GM18511 (cell line): ENCODE data around the gene CNGA2.

Experiments used
- ATAC-seq: cut with Tn5 transposase; IDR thresholded peaks from one replicate; pipeline ENCODE4 v1.9.1; 2021; ENCODE audit warnings: mild to moderate bottlenecking, moderate library complexity; ENCODE audit not compliant: unreplicated experiment

CNGA2 gene

GRCh38 chrX:151711787-151712186, 22.8 kb upstream of the CNGA2 start:
- ATAC-seq: no peak

DNA sequence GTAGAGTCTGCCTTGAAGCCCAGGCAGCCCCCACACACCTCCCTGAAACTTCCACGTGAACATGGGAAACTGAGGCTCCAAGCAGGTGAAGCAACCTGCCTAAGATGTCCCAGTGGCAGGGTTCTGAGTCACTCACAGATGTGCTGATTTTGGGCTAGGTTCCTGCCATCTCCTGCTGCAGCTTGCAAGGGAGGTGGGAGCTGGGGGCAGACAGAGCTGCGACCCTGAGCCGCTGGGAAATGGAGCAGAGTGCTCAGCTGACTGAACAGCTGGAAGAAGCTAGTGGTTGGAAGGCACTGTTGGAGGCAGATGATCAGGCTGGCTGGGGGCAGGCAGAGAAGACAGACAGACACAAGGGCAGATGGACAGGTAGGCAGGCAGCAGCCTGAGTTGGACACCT, 22.3 kb upstream of the CNGA2 start:
- no peak for ATAC-seq

DNA sequence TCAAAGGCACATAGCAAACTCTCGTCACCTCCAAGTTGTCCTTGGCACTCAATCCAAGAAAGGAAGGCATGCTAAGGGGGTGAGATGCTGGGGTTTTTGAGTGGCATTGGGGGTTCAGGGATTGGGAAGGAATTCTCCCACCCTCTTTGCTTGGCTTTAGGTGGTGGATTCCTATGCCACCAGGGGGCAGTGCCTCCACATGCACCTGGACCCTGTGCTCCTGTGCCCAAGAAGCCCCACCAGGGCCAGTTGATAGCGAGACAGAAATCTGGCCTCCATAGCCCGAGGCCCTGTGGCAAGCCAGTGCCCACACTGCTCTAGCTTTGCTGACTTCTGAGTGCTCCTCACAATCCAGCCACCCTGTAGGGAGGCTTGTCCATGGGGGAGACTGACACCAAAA, 20.7 kb upstream of the CNGA2 start:
- peak; percentile 68 for ATAC-seq

DNA sequence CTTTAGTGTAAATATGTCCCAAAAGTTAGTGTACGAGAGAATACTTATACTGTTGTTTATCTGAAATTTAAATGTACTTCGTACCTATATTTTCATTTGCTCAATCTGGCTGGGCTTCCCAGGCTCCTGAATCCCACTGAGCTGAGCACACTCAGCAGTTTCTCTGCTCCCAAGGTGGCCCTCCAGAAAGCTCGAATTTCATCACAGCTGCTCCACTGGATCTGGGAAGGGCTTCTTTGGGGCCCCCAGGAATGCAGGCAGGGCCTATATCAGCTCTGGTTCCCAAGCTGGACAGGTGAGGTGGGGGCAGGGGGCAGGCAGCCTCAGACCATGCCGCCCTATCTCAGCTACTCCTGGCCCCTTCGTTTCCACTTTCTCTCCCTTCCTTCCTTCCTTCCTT, 20.2 kb upstream of the CNGA2 start:
- ATAC-seq: no peak

DNA sequence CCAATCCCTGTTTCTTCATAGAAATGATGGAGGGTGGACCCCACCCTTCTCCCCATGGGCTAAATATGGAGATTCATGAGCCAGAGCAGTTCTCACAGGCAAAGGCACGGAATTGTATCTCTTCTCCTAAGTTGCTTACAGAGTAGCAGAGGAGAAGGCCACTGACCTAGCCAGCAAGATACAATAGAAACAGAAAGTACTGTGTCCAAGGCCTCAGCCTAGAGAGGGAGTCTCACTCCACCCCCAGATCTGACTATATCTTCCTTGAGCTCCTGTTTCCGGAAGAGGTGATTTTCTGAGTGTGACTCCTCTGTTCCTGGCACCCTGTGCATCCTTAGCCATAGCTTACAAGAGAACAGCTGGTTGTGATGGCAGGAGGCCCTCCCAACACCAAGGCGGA, 18.8 kb upstream of the CNGA2 start, which contains the start of gene FATE1:
TSS of gene FATE1 (plus strand) at position 284 of the 400 bp plus-strand sequence. CDS start at position 369, 85 bp downstream.
- no peak for ATAC-seq

- no peak for ATAC-seq
Observed at GRCh38 chrX:151722241-151722846, 12.2 kb upstream of the CNGA2 start.

GRCh38 chrX:151723156-151723760, 11.3 kb upstream of the CNGA2 start:
- no peak for ATAC-seq

- no peak for ATAC-seq
Observed at GRCh38 chrX:151724563-151725337, 9.8 kb upstream of the CNGA2 start.

GRCh38 chrX:151725338-151725614, 9.3 kb upstream of the CNGA2 start:
- ATAC-seq: no peak

DNA sequence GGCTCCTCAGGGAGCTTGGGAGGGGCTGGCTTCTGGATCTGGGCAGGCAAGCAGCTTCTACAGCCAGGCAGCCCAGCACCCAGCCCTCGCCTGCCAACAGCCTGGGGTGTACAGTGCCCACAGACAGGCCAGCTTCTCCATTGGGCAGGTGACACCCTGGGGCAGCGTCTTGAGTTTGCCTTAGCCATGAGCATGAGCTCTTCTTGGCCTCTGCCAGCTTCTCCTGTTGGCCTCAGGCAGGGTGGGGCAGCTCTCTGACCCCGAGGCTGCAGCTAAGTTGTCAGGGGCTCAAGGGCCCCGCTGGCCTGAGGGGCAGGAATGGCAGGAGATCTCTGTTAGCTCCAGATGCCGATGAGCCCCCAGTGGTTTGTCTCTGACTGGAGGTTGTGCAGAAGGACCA, 7.8 kb upstream of the CNGA2 start:
- no peak for ATAC-seq

DNA sequence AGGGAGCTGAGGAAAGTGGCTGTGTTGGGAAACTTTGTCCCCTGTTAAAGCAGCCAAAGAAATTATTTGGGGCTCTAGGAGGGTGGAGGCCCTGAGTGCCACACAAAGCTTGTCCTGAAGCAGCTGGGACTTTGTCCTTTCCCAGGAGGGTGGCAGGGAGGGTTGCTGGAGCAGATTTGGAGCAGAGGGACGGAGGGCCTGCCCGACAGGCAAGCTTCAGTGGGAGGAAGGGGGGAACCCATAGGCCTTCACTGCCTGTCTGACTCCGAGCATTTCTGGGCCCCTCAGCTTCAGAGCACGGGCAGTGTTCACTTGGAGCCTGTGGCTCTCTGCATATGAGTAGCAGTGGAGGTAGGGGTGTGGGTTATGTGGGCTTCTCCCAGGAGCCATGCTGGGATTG, 7.2 kb upstream of the CNGA2 start:
- no peak for ATAC-seq

DNA sequence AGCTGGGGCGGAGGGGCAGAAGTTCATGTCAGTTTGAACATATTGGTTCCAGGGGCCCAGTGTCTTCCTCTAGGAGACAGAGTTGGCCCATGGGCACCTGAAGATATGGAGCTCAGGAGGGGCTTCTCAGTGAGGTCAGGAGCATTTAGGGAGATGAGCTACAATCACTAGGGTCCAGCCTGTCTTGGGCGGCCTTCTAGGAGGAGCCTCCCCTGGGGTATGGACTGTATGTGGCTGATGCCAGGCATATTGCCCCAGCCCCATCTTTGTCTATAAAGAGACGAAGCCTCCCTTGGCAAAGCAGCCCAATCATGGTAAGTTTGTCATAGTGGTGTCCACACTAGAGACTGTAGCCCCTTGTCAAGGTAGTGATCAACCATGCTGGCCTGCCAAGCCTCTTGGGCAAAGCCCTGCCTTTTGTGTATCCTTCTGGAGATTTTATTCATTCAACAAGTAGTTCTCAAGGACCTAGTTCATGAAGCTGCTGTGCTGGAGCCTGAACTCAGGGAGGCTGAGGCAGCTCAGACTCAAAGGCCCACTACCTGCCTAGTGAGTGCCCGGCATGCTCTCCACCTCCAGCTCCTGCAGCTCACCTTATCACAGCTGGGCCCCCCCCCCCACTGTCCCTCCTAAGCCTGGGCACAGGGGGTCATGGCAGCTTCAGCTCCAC, 5.4 kb upstream of the CNGA2 start:
- no peak for ATAC-seq

DNA sequence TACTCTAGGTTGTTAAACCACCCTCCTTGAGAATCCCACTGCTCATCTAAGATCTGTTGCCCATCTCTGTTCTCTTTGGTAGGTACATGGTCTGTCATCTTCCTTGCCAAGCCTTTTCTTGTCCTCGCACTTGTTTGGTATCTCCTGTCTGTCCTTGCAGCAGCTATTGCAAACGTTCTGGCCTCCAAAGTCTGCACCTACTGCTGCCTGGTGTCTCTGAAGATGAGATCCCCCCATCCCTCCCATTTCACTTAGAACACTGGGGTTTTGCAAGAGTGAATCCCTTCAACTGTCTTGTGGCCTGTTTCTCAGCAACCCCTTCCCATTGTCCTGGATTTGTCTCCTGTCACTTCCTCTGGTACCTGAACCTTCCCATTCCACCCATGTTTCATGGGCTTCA, 673 bp downstream of the CNGA2 start:
- no peak for ATAC-seq

GRCh38 chrX:151736685-151737084, 2.1 kb downstream of the CNGA2 start:
- no peak for ATAC-seq

GRCh38 chrX:151737494-151737893, 2.9 kb downstream of the CNGA2 start:
- no peak for ATAC-seq

- no peak for ATAC-seq
Observed at GRCh38 chrX:151738751-151739150, 4.2 kb downstream of the CNGA2 start.

DNA sequence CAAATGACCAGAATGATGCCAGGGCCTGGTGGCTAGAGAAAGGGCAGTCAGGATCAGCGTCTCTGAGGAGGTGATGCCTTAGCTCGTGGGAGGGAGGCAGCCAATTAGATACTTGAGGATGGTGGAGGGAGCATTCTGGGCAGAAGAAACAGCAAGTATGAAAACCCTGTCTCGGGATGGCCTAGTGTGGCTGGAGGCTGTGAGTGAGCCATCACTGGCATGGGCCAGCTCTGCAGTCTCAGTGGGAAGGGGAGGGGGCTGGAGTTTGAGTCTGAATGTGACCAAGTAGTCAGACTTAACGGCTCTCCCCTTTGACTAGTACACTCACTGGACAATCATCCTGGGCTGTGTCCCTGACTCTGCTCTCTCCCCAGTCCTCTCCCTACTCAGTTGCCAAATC, 7.1 kb downstream of the CNGA2 start:
- ATAC-seq: no peak

- ATAC-seq: no peak
Observed at GRCh38 chrX:151742311-151742710, 7.8 kb downstream of the CNGA2 start.

- ATAC-seq: no peak
Observed at GRCh38 chrX:151743651-151744470, 9.3 kb downstream of the CNGA2 start.

GRCh38 chrX:151745651-151746050, 11.1 kb downstream of the CNGA2 start:
- no peak for ATAC-seq

DNA sequence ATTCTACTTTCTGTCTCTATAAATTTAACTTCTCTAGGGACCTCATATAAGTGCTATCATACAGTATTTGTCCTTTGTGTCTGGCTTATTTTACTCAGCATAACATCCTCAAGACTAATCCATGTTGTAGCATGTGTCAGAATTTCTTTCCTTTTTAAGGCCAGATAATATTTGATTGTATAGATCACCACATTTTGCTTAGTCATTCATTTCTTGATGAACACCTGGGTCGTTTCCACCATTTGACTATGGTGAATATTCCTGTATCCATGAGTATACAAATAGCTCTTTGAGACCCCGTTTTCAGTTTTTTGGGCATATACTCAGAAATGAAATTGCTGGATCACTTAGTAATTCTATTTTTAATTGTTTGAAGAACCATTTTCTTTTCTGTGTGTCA, 12.0 kb downstream of the CNGA2 start:
- ATAC-seq: no peak
